Effector CD8-positive, alpha-beta T cell (primary cell): Measurements from ENCODE around the gene RHCE.
"Not testable (repeated sequence)": the region's sequence is repeated elsewhere in the genome, so short reads cannot be mapped to it uniquely, and the experiment has no call there.

ENCODE experiments used
- DNase-seq: peaks from one replicate; lab custom pipeline; 2025; lab: John Stamatoyannopoulos, UW

RHCE gene

GRCh38 chr1:25397549-25397948 lies 23.1 kb downstream of the RHCE start:
- not testable (repeated sequence) for DNase-seq

GRCh38 chr1:25392841-25393240 lies 27.8 kb downstream of the RHCE start:
- DNase-seq: no peak

- DNase-seq: not testable (repeated sequence)
Measured at GRCh38 chr1:25389721-25390120, 30.9 kb downstream of the RHCE start.

- not testable (repeated sequence) for DNase-seq
Measured at GRCh38 chr1:25388691-25389090, 31.9 kb downstream of the RHCE start.

DNA sequence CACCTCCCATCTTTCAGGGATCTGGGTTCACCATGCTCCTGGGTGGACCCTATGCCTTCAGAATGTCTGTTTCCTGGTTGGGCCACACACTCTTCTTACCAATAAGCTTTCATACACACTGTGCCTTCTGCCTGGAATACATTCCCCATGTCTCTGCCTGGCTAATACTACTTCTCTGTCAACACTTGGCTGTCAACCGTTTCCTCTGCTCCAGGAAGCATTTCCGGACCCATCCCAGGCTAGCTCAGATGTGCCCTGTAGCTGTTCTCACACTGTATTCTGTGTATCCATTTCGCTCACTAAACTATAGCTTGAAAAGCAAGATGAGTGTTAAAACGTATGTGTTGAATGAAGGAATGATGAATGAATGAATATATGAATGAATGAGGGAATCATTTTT lies 33.5 kb downstream of the RHCE start:
- not testable (repeated sequence) for DNase-seq

GRCh38 chr1:25383875-25384274 lies 36.8 kb downstream of the RHCE start:
- DNase-seq: not testable (repeated sequence)

DNA sequence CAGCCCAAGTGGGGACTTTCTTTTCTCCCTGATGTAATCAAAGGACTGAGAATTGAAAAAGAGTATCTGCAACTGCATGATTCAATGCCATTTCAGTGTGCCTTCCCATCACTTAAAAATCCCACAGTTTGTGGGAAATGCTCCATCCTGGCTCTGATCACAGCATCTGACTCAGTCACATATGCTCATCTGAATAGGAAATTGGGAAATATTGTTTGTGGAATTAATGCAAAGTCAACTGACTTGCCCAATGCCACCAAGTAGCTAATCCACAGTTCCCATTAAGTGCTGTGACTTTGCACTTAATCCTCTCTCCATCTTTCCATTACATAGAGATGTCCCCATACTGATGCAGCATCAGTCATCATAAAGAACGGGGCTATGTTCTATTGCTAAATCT lies 37.5 kb downstream of the RHCE start:
- DNase-seq: not testable (repeated sequence)

DNA sequence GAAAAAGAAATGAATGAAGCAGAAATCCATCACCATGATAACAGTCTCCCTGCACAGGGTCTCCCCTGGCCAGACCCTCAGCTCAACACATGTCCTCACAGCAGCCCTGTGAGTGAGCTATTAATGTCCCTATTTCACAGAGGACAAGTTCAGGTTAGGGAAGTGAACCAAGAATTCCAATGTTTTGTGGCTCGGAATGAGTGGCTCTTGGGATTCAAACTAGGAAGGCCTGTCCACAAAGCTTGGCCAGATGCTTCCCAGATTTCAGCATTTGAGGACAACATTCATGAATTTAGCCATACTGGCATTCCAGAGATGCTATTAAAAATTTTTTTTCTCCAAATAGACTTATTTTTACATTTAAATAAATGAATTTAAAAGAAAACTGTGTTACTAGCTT lies 38.1 kb downstream of the RHCE start:
- not testable (repeated sequence) for DNase-seq

- not testable (repeated sequence) for DNase-seq
Measured at GRCh38 chr1:25378367-25378766, 42.3 kb downstream of the RHCE start.

DNA sequence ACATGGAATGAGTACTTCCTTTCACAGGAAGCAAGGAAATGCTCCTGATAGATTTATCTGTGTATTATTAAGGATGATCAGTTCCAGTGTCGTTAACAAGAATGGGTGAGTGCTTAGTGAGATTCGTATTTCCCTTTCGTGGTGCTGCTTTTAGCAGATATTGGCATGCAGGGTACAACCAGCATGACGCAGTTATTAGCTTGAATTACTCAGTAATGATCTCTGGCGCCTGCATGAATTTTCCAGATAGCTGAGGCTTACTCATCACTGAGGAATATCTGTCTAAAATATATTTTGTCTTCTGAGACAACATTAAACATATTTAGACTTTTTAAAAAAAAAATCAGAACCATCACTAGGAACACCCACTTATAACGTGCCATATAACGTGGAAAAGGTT lies 48.9 kb downstream of the RHCE start:
- not testable (repeated sequence) for DNase-seq

- not testable (repeated sequence) for DNase-seq
Measured at GRCh38 chr1:25369691-25370271, 50.8 kb downstream of the RHCE start.

DNA sequence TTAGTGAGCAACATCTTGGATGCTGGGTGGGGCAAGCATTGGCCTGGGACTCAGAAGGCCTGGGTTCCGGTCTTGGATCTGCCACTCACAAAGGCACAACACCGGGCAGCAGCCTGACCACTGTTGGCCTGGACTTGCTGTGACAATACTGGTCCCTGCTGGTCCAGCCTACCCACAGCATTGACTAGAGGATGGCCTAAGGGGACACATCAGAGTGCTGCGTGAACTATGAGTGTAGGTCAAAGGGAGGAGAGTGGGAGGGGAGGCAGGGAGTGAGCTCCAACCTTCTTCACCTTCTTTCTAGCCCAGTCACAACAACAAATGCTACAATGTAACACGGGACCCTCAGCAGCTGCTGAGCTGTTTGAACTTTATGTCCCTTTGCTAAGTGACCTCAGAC lies 51.4 kb downstream of the RHCE start:
- no peak for DNase-seq

GRCh38 chr1:25362634-25363559 lies 57.7 kb downstream of the RHCE start:
- DNase-seq: not testable (repeated sequence)

DNA sequence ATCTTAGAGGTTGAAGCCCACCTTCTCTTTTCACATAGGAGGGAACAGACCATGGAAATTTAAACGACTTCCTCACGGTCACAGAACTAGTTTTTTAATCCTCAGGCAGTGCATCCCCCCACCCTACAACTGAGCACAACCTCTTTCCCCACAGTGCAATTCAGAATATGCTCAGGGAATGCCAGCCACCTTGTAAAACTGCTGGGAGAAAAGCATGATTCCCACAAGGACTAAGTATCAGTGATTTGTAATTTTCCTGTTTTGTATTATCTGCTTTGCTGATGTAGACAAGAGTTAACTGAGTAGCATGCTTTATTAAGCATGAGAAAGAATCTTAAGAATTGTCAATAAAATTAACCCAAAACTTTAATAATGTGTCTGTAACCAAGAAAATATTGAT lies 58.7 kb downstream of the RHCE start:
- DNase-seq: no peak

DNA sequence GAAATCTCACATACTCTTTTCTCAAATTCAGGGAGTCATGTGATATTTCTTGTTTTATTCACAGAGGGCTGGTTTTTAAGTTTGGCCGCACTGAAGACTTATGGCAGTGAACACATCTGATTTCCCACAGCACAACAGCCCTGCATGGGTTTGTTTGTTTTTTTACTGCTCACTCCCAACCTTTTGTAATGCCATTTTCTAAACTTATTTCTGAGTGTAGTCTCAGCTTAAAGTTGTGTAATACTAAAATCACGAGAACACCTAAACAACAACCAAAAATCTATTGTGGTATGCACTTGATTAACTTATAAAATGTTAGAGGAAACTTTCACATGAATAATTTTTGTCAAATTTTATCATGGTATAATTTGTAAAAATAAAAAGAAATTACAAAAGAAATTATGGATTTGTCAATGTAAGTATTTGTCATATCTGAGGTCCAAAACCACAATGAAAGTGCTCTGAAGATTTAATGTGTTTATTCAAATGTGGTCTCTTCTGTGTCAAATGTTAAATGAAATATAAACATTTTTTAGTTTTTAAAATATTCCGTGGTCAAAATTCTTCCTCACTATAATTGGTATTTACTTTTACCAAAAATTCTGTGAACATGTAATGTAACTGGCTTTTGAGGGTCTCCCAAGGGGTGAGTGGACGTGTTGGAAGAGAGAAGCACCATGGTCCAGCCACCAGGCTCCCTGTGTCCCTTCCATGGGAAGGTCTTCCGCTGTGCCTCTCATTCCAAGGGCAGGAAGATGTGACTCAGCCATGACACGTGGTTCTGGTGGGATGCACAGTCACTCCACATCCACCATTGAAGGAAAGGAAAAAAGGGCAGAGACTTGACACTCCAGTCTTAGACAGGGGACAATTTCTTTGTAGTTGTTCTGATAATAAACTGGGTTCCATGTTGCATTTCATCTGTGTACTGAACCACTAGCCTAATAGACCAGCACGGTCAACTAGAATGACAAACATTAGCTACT lies 59.7 kb downstream of the RHCE start:
- no peak for DNase-seq

GRCh38 chr1:25356848-25357247 lies 63.8 kb downstream of the RHCE start:
- DNase-seq: no peak

GRCh38 chr1:25356441-25356840 lies 64.2 kb downstream of the RHCE start:
- no peak for DNase-seq

GRCh38 chr1:25355841-25356395 lies 64.7 kb downstream of the RHCE start:
- DNase-seq: no peak

DNA sequence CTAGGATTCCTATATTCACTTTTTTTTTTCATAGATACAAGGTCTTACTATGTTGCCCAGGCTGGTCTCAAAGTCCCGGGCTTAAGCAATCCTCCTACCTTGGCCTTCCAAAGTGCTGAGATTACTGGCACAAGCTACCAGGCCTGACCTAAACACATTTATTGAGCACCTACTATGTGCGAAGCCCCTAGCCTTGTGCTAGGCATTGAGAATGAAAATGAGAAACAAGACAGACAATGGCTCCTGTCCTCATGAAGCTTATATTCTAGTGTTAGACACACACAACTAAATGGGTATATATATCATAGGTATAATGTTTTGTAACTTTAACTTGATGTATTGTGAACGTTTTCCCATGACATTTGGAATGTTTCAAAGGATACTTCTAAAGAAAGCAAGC lies 71.0 kb downstream of the RHCE start:
- no peak for DNase-seq

DNA sequence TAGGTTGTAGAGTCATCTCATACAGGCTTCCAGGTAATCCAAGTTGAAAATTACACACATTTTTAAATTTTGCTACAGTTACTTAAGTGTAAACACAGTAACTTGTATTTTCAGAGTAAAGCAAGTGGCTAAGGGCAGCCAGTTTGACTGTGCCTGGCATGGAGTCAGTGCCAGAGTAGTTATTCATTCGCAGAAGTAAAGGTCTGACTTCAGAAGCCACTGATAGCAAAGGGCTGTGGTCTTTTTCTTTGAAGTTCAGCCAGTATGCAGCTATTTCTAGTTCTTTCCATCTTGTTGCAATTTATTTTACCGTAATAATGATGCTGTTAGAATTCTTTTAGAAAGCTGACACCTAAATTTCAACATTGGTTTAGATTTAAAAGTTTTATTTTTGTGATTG lies 73.1 kb downstream of the RHCE start:
- no peak for DNase-seq

- DNase-seq: no peak
Measured at GRCh38 chr1:25343872-25344271, 76.8 kb downstream of the RHCE start.

- DNase-seq: no peak
Measured at GRCh38 chr1:25342846-25343245, 77.8 kb downstream of the RHCE start.
